DND-41 (cell line): ENCODE results near the gene PCDHGB5.
"Not testable (repeated sequence)": the region's sequence is repeated elsewhere in the genome, so short reads cannot be mapped to it uniquely, and the experiment has no call there.

Experiments used
- ATAC-seq: fragments of 200-7000 bp; cut with Tn5 transposase; 3 replicates; pipeline ENCODE4 v1.9.1; 2021; ENCODE audit warnings: low read depth; ENCODE audit not compliant: insufficient read depth
- DNase-seq: peaks from one replicate; pipeline ENCODE4 v3.0.0-alpha.2; 2020
- H2AFZ ChIP-seq: 2 replicates; pipeline ENCODE4 v1.6.0; 2012; ENCODE audit warnings: low read depth, low read length
- H3K27ac ChIP-seq: 2 replicates; pipeline ENCODE4 v1.5.1; 2012; ENCODE audit warnings: low read length, inconsistent platforms
- H3K27me3 ChIP-seq: fragments of 200-600 bp; sonication (generic); 2 replicates; pipeline ENCODE4 v1.6.0; 2012; ENCODE audit warnings: low read length, mild to moderate bottlenecking, inconsistent platforms; ENCODE audit not compliant: insufficient read depth, poor library complexity
- H3K36me3 ChIP-seq: 2 replicates; pipeline ENCODE4 v1.5.1; 2012; ENCODE audit warnings: low read length, inconsistent platforms; ENCODE audit not compliant: insufficient read depth
- H3K4me1 ChIP-seq: 2 replicates; pipeline ENCODE4 v1.5.1; 2012; ENCODE audit warnings: mild to moderate bottlenecking, low read length; ENCODE audit not compliant: insufficient read depth
- H3K4me2 ChIP-seq: 2 replicates; pipeline ENCODE4 v1.6.0; 2012; ENCODE audit warnings: mild to moderate bottlenecking, moderate library complexity, low read length, inconsistent platforms; ENCODE audit not compliant: insufficient read depth
- H3K4me3 ChIP-seq, 2 experiments: fragments of 200-600 bp in 1 of 2; shearing (Covaris generic) in 1 of 2; 2 replicates each; pipeline ENCODE4 v1.5.1; 2012 to 2016; ENCODE audit warnings: inconsistent platforms in 2 of 2, low read length in 2 of 2, mild to moderate bottlenecking in 2 of 2, low read depth in 1 of 2, moderate library complexity in 1 of 2
- H3K79me2 ChIP-seq: 2 replicates; pipeline ENCODE4 v1.6.0; 2012; ENCODE audit warnings: low read length, inconsistent platforms; ENCODE audit not compliant: insufficient read depth
- H3K9ac ChIP-seq: 2 replicates; pipeline ENCODE4 v1.6.0; 2012; ENCODE audit warnings: low read depth, mild to moderate bottlenecking, inconsistent platforms, low read length, moderate library complexity
- H3K9me3 ChIP-seq: 2 replicates; pipeline ENCODE4 v1.5.1; 2012; ENCODE audit warnings: low read length, moderate library complexity, mild to moderate bottlenecking, inconsistent platforms; ENCODE audit not compliant: insufficient read depth, severe bottlenecking
- H4K20me1 ChIP-seq: 2 replicates; pipeline ENCODE4 v1.6.0; 2012; ENCODE audit warnings: low read length; ENCODE audit not compliant: insufficient read depth
- EZH2 ChIP-seq: IDR thresholded peaks from 3 replicates; pipeline ENCODE4 v1.6.1; 2012; ENCODE audit warnings: borderline replicate concordance, low read depth, mild to moderate bottlenecking, moderate library complexity, low read length, inconsistent platforms; ENCODE audit not compliant: severe bottlenecking
- TF ChIP-seq, protein P1 (sequence below): IDR thresholded peaks from 2 replicates; pipeline ENCODE4 v1.5.1; 2012; ENCODE audit warnings: borderline replicate concordance, low read length, moderate library complexity, mild to moderate bottlenecking; ENCODE audit not compliant: poor library complexity, severe bottlenecking; ENCODE audit errors: extremely low read depth

PCDHGB5 gene

GRCh38 chr5:141383345-141383744, 14.4 kb upstream of the PCDHGB5 start:
- H3K4me2 ChIP-seq: no peak overlapping the region
- no peaks in the 10 kb centered on the region for H3K36me3 ChIP-seq
- no peaks in the 10 kb centered on the region for H4K20me1 ChIP-seq
- H3K9ac ChIP-seq: no peak overlapping the region
- H3K4me3 ChIP-seq: no peak overlapping the region
- H3K27me3 ChIP-seq: no peaks in the 10 kb centered on the region
- no peaks in the 10 kb centered on the region for H3K4me1 ChIP-seq
- TF ChIP-seq EZH2: no peak
- TF ChIP-seq, protein P1, sequence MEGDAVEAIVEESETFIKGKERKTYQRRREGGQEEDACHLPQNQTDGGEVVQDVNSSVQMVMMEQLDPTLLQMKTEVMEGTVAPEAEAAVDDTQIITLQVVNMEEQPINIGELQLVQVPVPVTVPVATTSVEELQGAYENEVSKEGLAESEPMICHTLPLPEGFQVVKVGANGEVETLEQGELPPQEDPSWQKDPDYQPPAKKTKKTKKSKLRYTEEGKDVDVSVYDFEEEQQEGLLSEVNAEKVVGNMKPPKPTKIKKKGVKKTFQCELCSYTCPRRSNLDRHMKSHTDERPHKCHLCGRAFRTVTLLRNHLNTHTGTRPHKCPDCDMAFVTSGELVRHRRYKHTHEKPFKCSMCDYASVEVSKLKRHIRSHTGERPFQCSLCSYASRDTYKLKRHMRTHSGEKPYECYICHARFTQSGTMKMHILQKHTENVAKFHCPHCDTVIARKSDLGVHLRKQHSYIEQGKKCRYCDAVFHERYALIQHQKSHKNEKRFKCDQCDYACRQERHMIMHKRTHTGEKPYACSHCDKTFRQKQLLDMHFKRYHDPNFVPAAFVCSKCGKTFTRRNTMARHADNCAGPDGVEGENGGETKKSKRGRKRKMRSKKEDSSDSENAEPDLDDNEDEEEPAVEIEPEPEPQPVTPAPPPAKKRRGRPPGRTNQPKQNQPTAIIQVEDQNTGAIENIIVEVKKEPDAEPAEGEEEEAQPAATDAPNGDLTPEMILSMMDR: no peak
- H3K9me3 ChIP-seq: no peaks in the 10 kb centered on the region
- no peak overlapping the region for H3K27ac ChIP-seq
- no peak overlapping the region for H2AFZ ChIP-seq
- no peaks in the 10 kb centered on the region for H3K79me2 ChIP-seq
- DNase-seq (no peak), ATAC-seq (no peak)

DNA sequence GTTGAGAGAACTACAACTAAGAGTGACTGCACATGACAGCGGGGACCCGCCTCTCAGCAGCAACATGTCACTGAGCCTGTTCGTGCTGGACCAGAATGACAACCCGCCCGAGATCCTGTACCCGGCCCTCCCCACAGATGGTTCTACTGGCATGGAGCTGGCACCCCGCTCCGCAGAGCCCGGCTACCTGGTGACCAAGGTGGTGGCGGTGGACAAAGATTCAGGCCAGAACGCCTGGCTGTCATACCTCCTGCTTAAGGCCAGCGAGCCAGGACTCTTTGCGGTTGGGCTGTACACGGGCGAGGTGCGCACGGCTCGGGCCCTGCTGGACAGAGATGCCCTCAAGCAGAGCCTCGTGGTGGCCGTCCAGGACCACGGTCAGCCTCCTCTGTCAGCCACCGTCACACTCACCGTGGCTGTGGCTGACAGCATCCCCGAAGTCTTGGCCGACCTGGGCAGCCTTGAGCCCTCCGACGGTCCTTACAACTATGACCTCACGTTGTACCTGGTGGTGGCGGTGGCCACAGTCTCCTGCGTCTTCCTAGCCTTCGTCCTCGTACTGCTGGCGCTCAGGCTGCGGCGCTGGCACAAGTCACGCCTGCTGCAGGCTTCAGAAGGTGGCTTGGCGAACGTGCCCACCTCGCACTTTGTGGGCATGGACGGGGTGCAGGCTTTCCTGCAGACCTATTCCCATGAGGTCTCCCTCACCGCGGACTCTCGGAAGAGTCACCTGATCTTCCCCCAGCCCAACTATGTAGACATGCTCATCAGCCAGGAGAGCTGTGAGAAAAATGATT, 13.1 kb upstream of the PCDHGB5 start:
- no peak overlapping the region for H3K9ac ChIP-seq
- H2AFZ ChIP-seq: no peak overlapping the region
- no peaks in the 10 kb centered on the region for H3K79me2 ChIP-seq
- ATAC-seq (no peak), DNase-seq (no peak)
- TF ChIP-seq, protein P1: no peak
- no peak for TF ChIP-seq EZH2
- H3K4me2 ChIP-seq: no peak overlapping the region
- H3K9me3 ChIP-seq: no peaks in the 10 kb centered on the region
- no peak overlapping the region for H3K4me3 ChIP-seq
- no peak overlapping the region for H3K27ac ChIP-seq
- no peaks in the 10 kb centered on the region for H4K20me1 ChIP-seq
- H3K36me3 ChIP-seq: no peaks in the 10 kb centered on the region
- no peaks in the 10 kb centered on the region for H3K27me3 ChIP-seq
- no peaks in the 10 kb centered on the region for H3K4me1 ChIP-seq

- H3K79me2 ChIP-seq, H3K36me3 ChIP-seq, H3K4me1 ChIP-seq, ATAC-seq, H3K9me3 ChIP-seq, H3K27ac ChIP-seq, H4K20me1 ChIP-seq, H3K27me3 ChIP-seq, DNase-seq, H3K9ac ChIP-seq, H2AFZ ChIP-seq, H3K4me3 ChIP-seq, H3K4me2 ChIP-seq: not testable (repeated sequence)
Measured at GRCh38 chr5:141387557-141388311, 10.0 kb upstream of the PCDHGB5 start, which contains the start of gene PCDHGB4. Gene PCDHGB4 (plus strand): TSS chr5:141387698. CDS start chr5:141387885, 187 bp downstream.

DNA sequence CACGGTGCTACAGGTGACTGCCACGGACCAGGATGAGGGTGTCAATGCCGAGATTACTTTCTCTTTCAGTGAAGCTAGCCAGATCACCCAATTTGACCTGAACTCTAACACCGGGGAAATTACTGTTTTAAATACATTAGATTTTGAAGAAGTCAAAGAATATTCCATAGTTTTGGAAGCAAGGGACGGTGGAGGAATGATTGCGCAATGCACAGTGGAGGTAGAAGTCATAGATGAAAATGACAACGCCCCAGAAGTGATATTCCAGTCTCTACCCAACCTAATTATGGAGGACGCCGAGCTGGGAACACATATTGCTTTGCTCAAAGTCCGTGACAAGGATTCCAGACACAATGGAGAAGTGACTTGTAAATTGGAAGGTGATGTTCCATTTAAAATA, 9.1 kb upstream of the PCDHGB5 start:
- no peak for DNase-seq
- TF ChIP-seq, protein P1: no peak
- TF ChIP-seq EZH2: no peak
- no peak overlapping the region for H3K4me3 ChIP-seq
- H3K27me3 ChIP-seq: no peaks in the 10 kb centered on the region
- H3K79me2 ChIP-seq: no peaks in the 10 kb centered on the region
- H3K9ac ChIP-seq: no peak overlapping the region
- H4K20me1 ChIP-seq: no peaks in the 10 kb centered on the region
- H3K9me3 ChIP-seq: no peaks in the 10 kb centered on the region
- no peak overlapping the region for H3K4me2 ChIP-seq
- no peak for ATAC-seq
- no peak overlapping the region for H2AFZ ChIP-seq
- no peaks in the 10 kb centered on the region for H3K4me1 ChIP-seq
- no peak overlapping the region for H3K27ac ChIP-seq
- no peaks in the 10 kb centered on the region for H3K36me3 ChIP-seq
